H1 (cell line): Measurements from ENCODE around the gene ARMH3. TPM values are rescaled to one million over a fixed set of nuclear protein-coding genes. Genes with fewer than 3 reads are reported as not detected.

Experiments used
- BCL11A ChIP-seq, 2 experiments: IDR thresholded peaks; one replicate each; pipeline ENCODE4 v1.6.1; 2011; ENCODE audit warnings: low read depth in 2 of 2, low read length in 2 of 2, mild to moderate bottlenecking in 2 of 2
- CBX5 ChIP-seq: fragments of 300-800, 300-1000 bp; sonication (generic); IDR thresholded peaks from 2 replicates; pipeline ENCODE4 v1.7.1; 2016; ENCODE audit warnings: antibody characterized with exemption, low read length, low read depth
- CHD2 ChIP-seq: IDR thresholded peaks from 2 replicates; pipeline ENCODE4 v1.6.1; 2012; ENCODE audit warnings: low read length, improper control_type of control experiment
- GABPA ChIP-seq: IDR thresholded peaks from 2 replicates; pipeline ENCODE4 v1.6.1; 2011; ENCODE audit warnings: mild to moderate bottlenecking, low read length, moderate library complexity, borderline replicate concordance; ENCODE audit not compliant: insufficient read depth
- POLR2AphosphoS5 ChIP-seq: IDR thresholded peaks from 2 replicates; pipeline ENCODE4 v1.6.1; 2011; ENCODE audit warnings: low read depth, low read length
- RAD21 ChIP-seq, 2 experiments: IDR thresholded peaks in 1 of 2; conservative IDR thresholded peaks in 1 of 2; 2 replicates each; pipeline ENCODE4 v1.6.1; 2011; ENCODE audit warnings: low read depth in 2 of 2, low read length in 2 of 2, improper control_type of control experiment in 1 of 2, inconsistent platforms in 1 of 2, mild to moderate bottlenecking in 1 of 2, moderate library complexity in 1 of 2
- RBBP5 ChIP-seq: IDR thresholded peaks from 2 replicates; pipeline ENCODE4 v1.7.1; 2012; ENCODE audit warnings: low read depth, mild to moderate bottlenecking, inconsistent platforms, low read length, moderate library complexity, borderline replicate concordance
- SAP30 ChIP-seq: fragments of 300-600 bp; sonication (generic); IDR thresholded peaks from 2 replicates; pipeline ENCODE4 v1.7.1; 2012; ENCODE audit warnings: low read length, moderate library complexity, mild to moderate bottlenecking, inconsistent platforms; ENCODE audit not compliant: insufficient read depth, insufficient replicate concordance
- TAF7 ChIP-seq: optimal IDR thresholded peaks from 2 replicates; pipeline ENCODE3; 2011; ENCODE audit warnings: low read depth, mild to moderate bottlenecking, inconsistent platforms, low read length, moderate library complexity, borderline replicate concordance
- ZNF274 ChIP-seq: IDR thresholded peaks from 2 replicates; pipeline ENCODE4 v1.7.0; 2012; ENCODE audit warnings: low read length, borderline replicate concordance; ENCODE audit errors: extremely low read depth
- polyA plus RNA-seq, 7 experiments: library from polyadenylated mRNA; depleted of rRNA in 3 of 7; stranded (reverse) in 5 of 7; unstranded in 2 of 7; fragments of >200 nt in 5 of 7; fragments of 200-250 nt in 2 of 7; gene quantifications; 1 replicate in 5 of 7; 2 replicates in 1 of 7; 4 replicates in 1 of 7; pipeline versions ENCODE4 v1.2.1 to v1.2.3, GENCODE V29; 2011 to 2013; ENCODE audit warnings: missing spikeins in 2 of 7, mixed read lengths in 2 of 7
- total RNA-seq: library from RNA; stranded (reverse); fragmentation: NEBNext Ultra II Directional; extraction: Animal tissue kit (Norgen Biotek cat#: 25700); gene quantifications from 2 replicates; pipeline ENCODE4 v1.2.1, GENCODE V29; 2021

The ARMH3 gene
- total and polyA plus RNA-seq, 2 of the 8 experiments (the other 6 are each of a cell fraction or from before 2014, with no cell fraction given): 11.6 to 18.3 TPM

DNA sequence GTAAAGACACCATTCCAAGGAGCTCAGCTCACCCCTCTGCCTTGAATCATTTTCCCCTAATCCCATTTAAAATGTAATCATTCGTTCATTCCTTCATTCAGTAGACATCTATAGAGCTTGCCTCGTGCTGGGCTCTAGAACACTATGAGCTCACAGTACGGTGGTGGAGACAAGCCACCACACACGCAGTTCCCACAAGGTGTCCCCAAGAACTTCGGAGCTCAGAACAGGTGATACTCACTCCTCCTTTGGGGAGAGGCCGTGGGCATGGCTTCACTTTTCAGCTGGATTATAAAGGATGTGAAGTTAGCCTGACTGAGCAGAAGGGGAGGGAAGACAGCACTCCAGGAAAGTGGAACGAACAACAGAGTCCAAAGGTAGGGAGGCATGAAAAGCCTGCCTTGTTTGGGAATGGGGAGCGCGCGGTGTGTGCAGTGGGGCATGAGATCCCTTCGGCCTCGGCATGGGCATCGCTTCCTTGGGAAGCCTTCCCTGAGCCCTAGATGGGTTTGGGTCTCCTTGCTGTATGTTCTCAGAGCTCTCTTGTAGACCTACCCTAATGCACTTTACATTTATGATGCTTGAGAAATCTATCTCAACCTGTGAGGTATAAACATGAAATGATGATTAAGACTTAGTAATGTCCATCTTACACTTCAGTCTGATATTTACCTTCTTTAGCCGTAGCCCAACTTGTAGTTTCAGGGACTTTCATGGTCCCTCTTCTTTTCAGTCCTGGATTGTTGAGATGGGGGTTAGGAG lies 236.9 kb downstream of the ARMH3 start (continued):
- TF ChIP-seq CBX5 (no peak), ZNF274 (no peak), CHD2 (peak; percentile 7; the same call in 1 of the 2 replicates), RAD21 (IDR thresholded peaks at IDR 0.05 in 1 of 2, conservative IDR thresholded peaks at IDR 0.05 in 1 of 2; ENCODE audit: low read depth in 2 of 2, low read length in 2 of 2) (no peak), RBBP5 (no peak), BCL11A (IDR thresholded peaks at IDR 0.05; ENCODE audit: low read depth in 2 of 2, low read length in 2 of 2) (no peak), SAP30 (peak; percentile 49), GABPA (no peak), TAF7 (no peak), POLR2AphosphoS5 (peak; percentile 41; the same call in 1 of the 2 replicates)
